Stimulated activated CD4-positive, alpha-beta T cell treated with anti-CD3 and anti-CD28 coated beads, TNF-alpha, amount 100 ng/mL, for 24 hours (primary cell): ENCODE results near the gene TOMM5.
"Not testable (repeated sequence)": the region's sequence is repeated elsewhere in the genome, so short reads cannot be mapped to it uniquely, and the experiment has no call there.

Source experiments
- DNase-seq, 3 experiments: peaks; one replicate each; pipeline ENCODE4 v3.0.0-alpha.2; 2020; ENCODE audit warnings: low read depth in 3 of 3

TOMM5 gene

DNA sequence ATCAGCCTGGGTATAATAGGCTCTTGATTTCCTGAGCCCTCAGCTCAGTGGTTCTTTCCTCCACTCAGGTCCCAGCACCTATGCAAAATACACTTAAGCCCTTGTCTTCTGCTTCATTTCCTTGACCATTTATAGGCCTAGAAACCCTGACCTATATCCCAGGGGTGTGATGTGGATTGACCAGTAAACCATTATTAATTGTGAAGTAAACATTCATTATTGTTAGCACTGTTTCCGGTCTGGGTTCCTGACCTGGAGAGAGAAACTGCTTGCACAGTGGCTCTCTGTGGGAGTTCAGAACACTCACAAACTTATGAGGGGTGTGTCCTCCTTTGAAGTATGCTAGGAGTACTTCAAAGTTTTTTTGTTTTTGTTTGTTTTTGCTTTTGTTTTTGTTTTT is 19.6 kb upstream of the TOMM5 start:
- no peak for DNase-seq

DNA sequence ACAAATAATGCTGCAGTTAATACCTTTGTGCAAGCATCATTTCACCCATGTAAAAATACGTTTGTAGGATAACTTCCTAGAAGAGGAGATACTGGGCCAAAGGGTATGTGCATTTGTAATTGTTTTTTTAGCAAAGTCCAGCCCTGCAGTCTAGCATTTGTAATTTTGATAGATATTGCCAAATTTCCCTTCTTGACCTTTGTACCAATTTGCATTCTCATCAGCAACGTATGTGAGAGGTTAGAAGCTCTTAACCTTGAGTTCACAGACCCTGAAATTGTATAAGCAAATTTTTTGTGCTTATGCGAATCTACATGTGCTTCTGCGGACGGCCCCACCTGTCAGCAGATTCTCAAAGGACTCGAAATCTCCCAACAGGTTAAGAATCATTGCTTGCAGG is 18.6 kb upstream of the TOMM5 start:
- no peak for DNase-seq

GRCh38 chr9:37609735-37610397 is 17.5 kb upstream of the TOMM5 start:
- no peak for DNase-seq

GRCh38 chr9:37608250-37608649 is 15.9 kb upstream of the TOMM5 start:
- DNase-seq: no peak

DNA sequence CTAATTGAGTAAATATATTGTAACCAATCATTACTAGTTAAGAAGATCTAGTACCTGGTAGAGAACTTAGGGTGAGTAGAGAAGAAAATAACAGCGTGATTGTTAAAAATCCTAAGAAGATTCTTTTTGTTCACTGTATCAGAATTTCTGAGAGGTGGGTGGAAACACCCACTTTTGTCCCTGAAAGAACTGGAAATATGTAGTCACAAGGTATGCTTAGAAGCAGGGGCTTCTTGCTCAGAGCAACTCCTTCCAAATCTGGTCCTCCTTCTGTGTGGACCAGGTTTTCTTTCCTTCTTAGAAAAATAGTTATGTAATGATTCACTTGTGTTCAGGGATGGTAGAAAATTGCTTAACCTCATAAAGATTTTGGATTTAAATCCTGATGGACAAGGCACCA is 11.9 kb upstream of the TOMM5 start:
- no peak for DNase-seq

- no peak for DNase-seq
Measured at GRCh38 chr9:37602817-37603216, 10.4 kb upstream of the TOMM5 start.

DNA sequence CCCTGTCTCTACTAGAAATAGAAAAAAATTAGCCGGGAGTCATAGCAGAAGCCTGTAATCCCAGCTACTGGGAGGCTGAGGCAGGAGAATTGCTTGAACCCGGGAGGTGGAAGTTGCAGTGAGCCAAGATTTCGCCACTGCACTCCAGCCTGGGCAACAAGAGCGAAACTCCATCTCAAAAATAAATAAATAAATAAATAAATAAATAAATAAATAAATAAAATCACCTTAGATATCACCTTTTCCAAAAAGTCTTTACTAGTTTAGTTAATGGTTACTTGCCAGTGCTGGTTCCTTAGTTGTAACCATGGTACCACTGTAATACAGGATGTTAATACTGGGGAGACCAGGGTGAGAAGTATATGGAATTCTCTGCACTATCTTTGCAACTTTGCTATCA is 9.7 kb upstream of the TOMM5 start:
- DNase-seq: not testable (repeated sequence)

DNA sequence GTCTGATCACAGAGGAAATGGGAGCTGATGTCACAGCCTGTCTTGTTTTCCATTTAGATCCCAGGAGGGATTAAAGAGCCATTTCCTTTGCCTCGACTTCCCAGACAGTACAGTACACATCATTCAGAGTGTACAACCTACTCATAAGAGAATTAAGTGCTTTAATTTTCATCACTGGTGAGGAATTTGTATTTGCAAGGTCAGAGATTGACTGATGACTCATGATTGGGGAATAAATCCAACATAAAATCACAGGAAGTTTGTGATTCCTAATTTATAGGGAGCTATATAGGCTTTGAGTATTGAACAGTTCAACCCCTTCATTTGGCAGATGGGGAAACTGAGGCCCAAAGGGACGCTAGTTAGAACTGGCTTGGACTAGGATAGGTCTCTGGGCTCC is 4.1 kb upstream of the TOMM5 start:
- DNase-seq: no peak

- no peak for DNase-seq
Measured at GRCh38 chr9:37593883-37594448, 1.6 kb upstream of the TOMM5 start.

GRCh38 chr9:37587521-37587920 is 4.9 kb downstream of the TOMM5 start:
- DNase-seq: no peak

GRCh38 chr9:37583522-37584121 is 8.8 kb downstream of the TOMM5 start:
- no peak for DNase-seq

DNA sequence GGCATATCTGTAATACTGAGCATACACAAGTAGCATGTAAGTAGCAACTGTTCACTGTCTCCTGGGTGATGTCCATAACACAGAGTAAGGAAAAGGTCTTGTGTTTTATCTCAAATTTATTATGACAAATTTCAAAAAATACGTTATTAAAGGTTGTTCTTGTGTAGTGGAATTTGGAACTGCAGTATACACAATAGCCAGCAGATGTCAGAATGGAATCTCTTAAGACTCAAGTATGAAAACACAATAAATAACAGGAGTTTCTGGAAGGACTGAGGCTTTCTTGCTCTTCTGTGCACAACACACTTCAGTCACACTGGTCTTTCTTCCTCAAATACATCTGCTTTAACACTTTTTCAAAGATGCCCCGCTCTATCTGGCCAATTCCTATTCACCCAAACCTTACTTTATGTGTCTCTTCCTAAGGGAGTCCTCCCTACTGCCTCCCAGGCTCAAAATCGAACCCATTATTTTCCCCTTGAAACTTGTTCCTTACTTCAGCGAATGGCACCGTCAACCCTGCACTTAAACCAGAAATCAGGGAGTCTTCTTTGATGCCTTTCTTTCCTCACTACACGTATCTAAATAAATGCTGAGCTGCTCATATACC is 9.7 kb downstream of the TOMM5 start:
- no peak for DNase-seq

GRCh38 chr9:37575921-37576721 is 16.3 kb downstream of the TOMM5 start, which contains the start of gene FBXO10:
TSS of gene FBXO10 (minus strand) at chr9:37576380. CDS start at chr9:37541768, 34,612 bp downstream.
- DNase-seq: peak in 1 of 3 experiments; percentile 37

- no peak for DNase-seq
Measured at GRCh38 chr9:37575511-37575914, 16.9 kb downstream of the TOMM5 start.

- no peak for DNase-seq
Measured at GRCh38 chr9:37575001-37575400, 17.4 kb downstream of the TOMM5 start.

DNA sequence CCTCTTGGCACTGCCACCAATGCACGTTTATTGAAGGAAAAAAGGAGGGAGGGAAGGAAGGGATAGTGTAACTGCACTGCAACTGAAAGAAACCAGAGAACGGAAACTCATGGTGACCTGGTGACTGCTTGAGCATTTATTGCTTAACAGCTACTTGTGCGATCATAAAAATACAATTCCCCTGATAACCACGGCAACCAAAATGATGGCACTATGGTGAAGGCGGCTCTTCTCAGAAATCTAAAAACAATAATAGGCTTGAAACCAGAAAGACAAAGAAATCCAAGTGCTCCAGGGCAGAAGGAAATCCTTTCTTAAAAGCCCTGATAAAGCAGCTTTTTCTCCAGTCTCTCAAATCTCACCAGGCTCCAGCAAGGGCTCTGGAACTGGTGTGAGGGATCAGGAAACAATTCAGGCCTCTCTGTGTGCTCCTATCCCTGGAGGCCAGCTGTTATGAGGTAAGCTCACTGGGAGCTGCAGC is 18.1 kb downstream of the TOMM5 start:
- DNase-seq: no peak

DNA sequence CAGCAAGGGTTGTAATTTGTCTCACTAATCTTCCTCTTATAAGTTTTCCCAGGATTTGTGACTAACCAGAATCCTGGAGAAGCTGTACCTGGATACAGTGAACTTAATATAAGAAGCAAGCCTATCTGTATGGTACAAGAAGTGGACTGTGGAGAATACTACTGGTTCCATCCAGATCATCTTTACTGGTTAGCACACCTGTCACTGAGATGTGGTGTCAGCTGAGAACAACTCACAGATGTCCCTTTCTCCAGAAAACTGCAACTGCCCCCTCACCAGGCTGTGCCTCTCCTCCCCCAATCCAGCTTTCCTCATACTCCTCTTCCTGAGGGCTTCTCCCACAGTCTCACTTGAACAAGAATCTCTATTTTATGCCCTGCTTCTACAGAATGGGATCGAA is 21.1 kb downstream of the TOMM5 start:
- no peak for DNase-seq

GRCh38 chr9:37566716-37567115 is 25.7 kb downstream of the TOMM5 start:
- no peak for DNase-seq

DNA sequence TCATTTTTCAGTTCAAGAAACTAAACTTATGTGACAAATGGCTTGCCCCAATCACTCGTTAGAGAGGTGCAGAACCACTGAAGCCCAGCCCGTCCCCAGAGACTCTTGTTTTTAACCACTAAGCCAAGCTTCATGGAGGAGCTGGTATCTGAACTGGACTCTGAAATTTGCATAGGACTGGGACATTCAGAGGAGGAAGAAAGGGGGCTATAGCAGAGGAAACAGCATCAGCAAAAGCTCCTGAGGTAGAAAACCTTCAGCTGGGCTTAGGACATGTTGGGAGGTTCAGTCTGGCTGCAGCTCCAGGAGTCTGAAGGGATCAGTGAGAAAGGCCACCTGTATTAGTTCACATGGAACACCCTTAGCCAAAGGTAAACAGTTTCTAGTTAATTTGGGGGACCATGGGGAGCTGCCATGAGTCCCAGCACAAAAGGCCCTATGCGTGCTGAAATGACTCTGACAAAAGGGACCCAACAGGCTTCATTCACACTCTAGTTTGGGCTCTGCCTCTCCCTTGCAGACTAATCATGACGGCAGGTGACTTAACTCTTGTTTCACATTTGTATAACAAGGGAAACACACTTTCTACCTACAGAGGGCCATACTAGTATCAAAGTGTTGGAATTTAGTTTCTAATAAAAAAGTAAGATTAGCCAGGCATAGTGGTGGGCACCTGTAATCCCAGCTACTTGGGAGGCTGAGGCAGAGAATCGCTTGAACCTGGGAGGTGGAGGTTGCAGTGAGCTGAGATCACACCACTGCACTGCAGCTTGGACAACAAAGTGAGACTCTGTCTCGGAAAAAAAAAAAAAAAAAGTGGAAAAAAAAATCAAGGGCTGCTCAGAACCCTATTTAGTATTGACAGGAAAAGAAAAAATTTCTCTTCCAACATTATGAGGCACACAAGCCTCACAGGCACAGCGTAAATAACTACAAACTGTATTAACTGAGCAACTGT is 26.5 kb downstream of the TOMM5 start:
- no peak for DNase-seq

- no peak for DNase-seq
Measured at GRCh38 chr9:37564916-37565315, 27.5 kb downstream of the TOMM5 start.
